ENCODE measurements around the gene OTUB1. TPM values are rescaled to one million over a fixed set of nuclear protein-coding genes. Genes with fewer than 3 reads are reported as not detected.

OTUB1 gene
- total RNA-seq: 32.1 and 34.4 TPM in 2 replicates

DNA sequence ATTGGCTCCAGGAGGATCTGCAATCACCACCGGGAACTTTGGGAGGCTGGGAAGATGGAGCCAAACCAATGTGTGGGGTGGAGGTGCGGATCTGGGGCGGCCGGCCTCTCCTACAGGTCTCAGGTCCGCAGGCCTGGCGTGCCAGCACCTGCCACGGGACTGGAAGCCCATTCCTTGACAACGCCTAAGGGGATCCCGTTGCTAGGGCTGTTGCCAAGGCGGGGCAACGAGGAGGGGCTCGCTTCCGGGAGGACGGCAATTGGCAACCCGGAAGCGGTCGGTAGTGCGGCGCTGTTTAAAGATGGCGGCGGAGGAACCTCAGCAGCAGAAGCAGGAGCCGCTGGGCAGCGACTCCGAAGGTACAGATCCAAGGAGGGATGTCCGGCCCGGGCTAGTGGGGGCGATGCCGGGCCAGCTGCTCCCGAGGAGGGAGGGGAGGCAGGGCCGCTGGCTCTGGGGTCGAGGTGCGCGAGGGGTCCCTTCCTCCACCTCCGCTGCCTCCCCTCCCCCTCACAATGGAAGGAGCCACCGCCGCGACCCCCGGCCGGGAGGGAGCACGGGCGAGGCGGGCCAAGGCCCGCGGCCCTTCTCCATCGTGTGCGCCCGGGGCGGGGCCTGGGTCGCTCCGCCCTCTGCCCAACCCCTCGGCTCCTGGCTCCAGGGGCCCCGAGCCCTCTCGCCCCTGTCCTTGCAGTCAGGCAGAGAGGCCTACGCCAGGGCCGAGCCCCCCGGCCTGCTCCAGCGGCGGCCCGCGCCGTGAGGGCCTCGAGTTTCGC, at the start of gene OTUB1:
OTUB1 (plus strand) TSS at position 283 of the 776 bp plus-strand sequence; CDS start at position 302, 19 bp downstream.
- Histone ChIP-seq H3K36me3 (ENCODE audit: insufficient read depth, low read length) (peaks cover 25% of the 10 kb centered on the region), H3K27ac (ENCODE audit: low read depth, low read length) (peak within 1 kb of the TSS; percentile 73), H3K4me2 (ENCODE audit: insufficient read depth, low read length) (peak within 1 kb of the TSS; percentile 91), H3K4me1 (ENCODE audit: insufficient read depth, low read length) (peaks cover 14% of the 10 kb centered on the region), H3K79me2 (ENCODE audit: insufficient read depth, low read length) (peaks cover 64% of the 10 kb centered on the region), H3K9me3 (ENCODE audit: low read depth, low read length) (no peaks in the 10 kb centered on the region), H4K20me1 (ENCODE audit: insufficient read depth, low read length) (peaks cover 21% of the 10 kb centered on the region), H3K4me3 (ENCODE audit: insufficient read depth, low read length) (peak within 1 kb of the TSS; percentile 93), H2AFZ (ENCODE audit: low read length) (peak within 1 kb of the TSS; percentile 92), H3K27me3 (ENCODE audit: insufficient read depth, low read length) (no peaks in the 10 kb centered on the region)
- TF ChIP-seq, protein P1, sequence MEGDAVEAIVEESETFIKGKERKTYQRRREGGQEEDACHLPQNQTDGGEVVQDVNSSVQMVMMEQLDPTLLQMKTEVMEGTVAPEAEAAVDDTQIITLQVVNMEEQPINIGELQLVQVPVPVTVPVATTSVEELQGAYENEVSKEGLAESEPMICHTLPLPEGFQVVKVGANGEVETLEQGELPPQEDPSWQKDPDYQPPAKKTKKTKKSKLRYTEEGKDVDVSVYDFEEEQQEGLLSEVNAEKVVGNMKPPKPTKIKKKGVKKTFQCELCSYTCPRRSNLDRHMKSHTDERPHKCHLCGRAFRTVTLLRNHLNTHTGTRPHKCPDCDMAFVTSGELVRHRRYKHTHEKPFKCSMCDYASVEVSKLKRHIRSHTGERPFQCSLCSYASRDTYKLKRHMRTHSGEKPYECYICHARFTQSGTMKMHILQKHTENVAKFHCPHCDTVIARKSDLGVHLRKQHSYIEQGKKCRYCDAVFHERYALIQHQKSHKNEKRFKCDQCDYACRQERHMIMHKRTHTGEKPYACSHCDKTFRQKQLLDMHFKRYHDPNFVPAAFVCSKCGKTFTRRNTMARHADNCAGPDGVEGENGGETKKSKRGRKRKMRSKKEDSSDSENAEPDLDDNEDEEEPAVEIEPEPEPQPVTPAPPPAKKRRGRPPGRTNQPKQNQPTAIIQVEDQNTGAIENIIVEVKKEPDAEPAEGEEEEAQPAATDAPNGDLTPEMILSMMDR (IDR thresholded peaks at IDR 0.05; ENCODE audit: extremely low read depth, low read depth, low read length): no peak
- peak; percentile 100 for DNase-seq (ENCODE audit: insufficient read length, low spot score, missing footprints)

- H3K27me3 ChIP-seq (ENCODE audit: insufficient read depth, low read length): no peaks in the 10 kb centered on the region
- H3K4me3 ChIP-seq (ENCODE audit: insufficient read depth, low read length): peak overlapping the region; percentile 88
- H4K20me1 ChIP-seq (ENCODE audit: insufficient read depth, low read length): no peaks in the 10 kb centered on the region
- no peak for DNase-seq (ENCODE audit: insufficient read length, low spot score, missing footprints)
- H3K4me2 ChIP-seq (ENCODE audit: insufficient read depth, low read length): peak overlapping the region; percentile 99
- H2AFZ ChIP-seq (ENCODE audit: low read length): peak overlapping the region; percentile 85
- H3K4me1 ChIP-seq (ENCODE audit: insufficient read depth, low read length): peaks cover 13% of the 10 kb centered on the region
- H3K27ac ChIP-seq (ENCODE audit: low read depth, low read length): peak overlapping the region; percentile 4
- H3K9me3 ChIP-seq (ENCODE audit: low read depth, low read length): no peaks in the 10 kb centered on the region
- H3K79me2 ChIP-seq (ENCODE audit: insufficient read depth, low read length): peaks cover 31% of the 10 kb centered on the region
- TF ChIP-seq, protein P1 (IDR thresholded peaks at IDR 0.05; ENCODE audit: extremely low read depth, low read depth, low read length): no peak
- H3K36me3 ChIP-seq (ENCODE audit: insufficient read depth, low read length): no peaks in the 10 kb centered on the region
Measured at GRCh38 chr11:63937713-63938478, 48.3 kb upstream of the OTUB1 start.

DNA sequence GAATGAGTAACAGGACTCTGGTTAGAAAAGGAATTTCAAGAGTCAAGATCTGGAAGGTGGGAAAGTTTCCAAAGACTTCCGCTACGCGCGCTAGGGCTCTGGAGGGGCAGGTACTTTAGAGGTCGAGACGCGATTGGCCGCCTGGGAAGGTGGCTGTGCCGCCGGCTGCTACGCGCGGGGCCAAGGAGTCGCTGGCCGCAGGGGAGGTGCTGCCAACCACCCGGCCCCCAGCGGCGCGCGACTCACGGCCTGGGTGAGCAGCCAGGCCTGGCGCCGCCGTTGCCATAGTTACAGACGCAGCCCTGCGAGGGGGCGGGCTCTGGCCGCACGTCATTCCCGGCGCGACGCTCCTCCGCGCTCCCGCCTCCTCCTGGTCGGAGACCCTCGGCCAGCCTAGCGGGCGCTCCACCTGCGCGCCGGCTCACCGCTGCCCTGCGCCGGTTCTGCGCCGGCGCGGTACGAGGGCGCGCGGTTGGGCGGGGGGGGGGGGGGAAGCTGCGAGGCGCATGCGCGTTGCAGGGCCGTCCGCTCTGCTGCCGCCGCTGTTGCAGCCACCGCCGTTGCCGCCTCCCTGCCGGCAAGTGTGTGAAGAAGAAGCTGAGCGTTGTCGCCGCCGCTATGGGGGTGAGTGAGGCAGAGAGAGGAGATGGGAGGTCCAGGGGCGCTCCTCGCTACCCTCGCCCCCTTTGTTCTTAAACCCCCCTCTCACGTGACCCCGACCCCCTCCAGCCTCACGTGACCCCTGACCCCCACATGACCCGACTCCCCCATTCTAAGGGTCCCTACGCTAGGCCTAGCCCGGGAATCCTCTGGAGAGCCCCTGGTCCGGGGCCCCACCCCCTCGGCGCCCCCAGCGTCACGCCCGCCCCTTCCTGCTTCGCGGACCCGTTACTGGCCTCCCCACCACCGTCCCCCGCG, 47.5 kb upstream of the OTUB1 start, which contains the start of gene NAA40:
NAA40 (plus strand) TSS at position 524 of the 918 bp plus-strand sequence; CDS start at position 619, 95 bp downstream.
- H3K27ac ChIP-seq (ENCODE audit: low read depth, low read length): peak within 1 kb of the TSS; percentile 66
- H3K4me3 ChIP-seq (ENCODE audit: insufficient read depth, low read length): peak within 1 kb of the TSS; percentile 88
- H3K27me3 ChIP-seq (ENCODE audit: insufficient read depth, low read length): no peaks in the 10 kb centered on the region
- peaks cover 38% of the 10 kb centered on the region for H3K79me2 ChIP-seq (ENCODE audit: insufficient read depth, low read length)
- peaks cover 13% of the 10 kb centered on the region for H3K4me1 ChIP-seq (ENCODE audit: insufficient read depth, low read length)
- peak; percentile 99 for DNase-seq (ENCODE audit: insufficient read length, low spot score, missing footprints)
- no peaks in the 10 kb centered on the region for H4K20me1 ChIP-seq (ENCODE audit: insufficient read depth, low read length)
- peak within 1 kb of the TSS; percentile 91 for H2AFZ ChIP-seq (ENCODE audit: low read length)
- TF ChIP-seq, protein P1 (IDR thresholded peaks at IDR 0.05; ENCODE audit: extremely low read depth, low read depth, low read length): no peak
- no peaks in the 10 kb centered on the region for H3K9me3 ChIP-seq (ENCODE audit: low read depth, low read length)
- H3K36me3 ChIP-seq (ENCODE audit: insufficient read depth, low read length): no peaks in the 10 kb centered on the region
- peak within 1 kb of the TSS; percentile 99 for H3K4me2 ChIP-seq (ENCODE audit: insufficient read depth, low read length)
